Measurements from ENCODE around the gene SNX18. TPM values are rescaled to one million over a fixed set of nuclear protein-coding genes. Genes with fewer than 3 reads are reported as not detected.

SNX18 gene
- total and polyA plus RNA-seq, 7 donors: 3.9 to 13.0 (median 9.1) TPM

GRCh38 chr5:54524082-54524481, 6.5 kb downstream of the SNX18 start:
- peak in 3 of 4 donors; percentile 24 to 40 (median 36) for ATAC-seq
- intact Hi-C loops (cut with DNase I): no loop called here
- no peaks in the 10 kb centered on the region for H3K9me3 ChIP-seq
- 61 to 80% (median 71%) methylated on average over 8 of the region's 8 CpGs for WGBS, 3 donors
- no peaks in the 10 kb centered on the region for H3K36me3 ChIP-seq (ENCODE audit: insufficient read depth in 1 of 2, low read depth in 1 of 2)
- peak overlapping the region; percentile 73 for H3K27ac ChIP-seq
- no peak for DNase-seq
- TF ChIP-seq CTCF (IDR thresholded peaks at IDR 0.05): no peak
- peaks cover 81% of the 10 kb centered on the region for H3K4me1 ChIP-seq
- peak overlapping the region; percentile 30 for H3K4me3 ChIP-seq
- no peaks in the 10 kb centered on the region for H3K27me3 ChIP-seq (ENCODE audit: insufficient read depth in 3 of 3, low read length in 2 of 3)

- no peak for TF ChIP-seq CTCF (IDR thresholded peaks at IDR 0.05)
- Histone ChIP-seq H3K4me1 (peaks cover 81% of the 10 kb centered on the region), H3K9me3 (no peaks in the 10 kb centered on the region), H3K27ac (peak overlapping the region; percentile 73), H3K27me3 (ENCODE audit: insufficient read depth in 3 of 3, low read length in 2 of 3) (no peaks in the 10 kb centered on the region), H3K4me3 (peak overlapping the region; percentile 30), H3K36me3 (ENCODE audit: insufficient read depth in 1 of 2, low read depth in 1 of 2) (no peaks in the 10 kb centered on the region)
- intact Hi-C loops (cut with DNase I): no loop called here
- WGBS, 3 donors: 25 to 55% (median 31%) methylated on average over 8 of the region's 8 CpGs
- no peak for DNase-seq
- peak; percentile 33 to 64 (median 54) for ATAC-seq
These were observed 7.1 kb downstream of the SNX18 start for GRCh38 chr5:54524704-54525103.

- no peak for TF ChIP-seq CTCF (IDR thresholded peaks at IDR 0.05)
- no peaks in the 10 kb centered on the region for H3K27me3 ChIP-seq (ENCODE audit: insufficient read depth in 3 of 3, low read length in 2 of 3)
- H3K4me3 ChIP-seq: no peak overlapping the region
- no peaks in the 10 kb centered on the region for H3K36me3 ChIP-seq (ENCODE audit: insufficient read depth in 1 of 2, low read depth in 1 of 2)
- no peaks in the 10 kb centered on the region for H3K9me3 ChIP-seq
- H3K27ac ChIP-seq: no peak overlapping the region
- WGBS, 3 donors: 91 to 96% (median 92%) methylated on average over 4 of the region's 4 CpGs
- ATAC-seq: no peak
- peaks cover 81% of the 10 kb centered on the region for H3K4me1 ChIP-seq
- DNase-seq: no peak
- intact Hi-C loops (cut with DNase I): no loop called here
These were observed 7.7 kb downstream of the SNX18 start for GRCh38 chr5:54525261-54525660.

GRCh38 chr5:54525692-54526091, 8.1 kb downstream of the SNX18 start:
- Histone ChIP-seq H3K4me3 (no peak overlapping the region), H3K4me1 (peaks cover 81% of the 10 kb centered on the region), H3K36me3 (ENCODE audit: insufficient read depth in 1 of 2, low read depth in 1 of 2) (no peaks in the 10 kb centered on the region), H3K27ac (no peak overlapping the region), H3K9me3 (no peaks in the 10 kb centered on the region), H3K27me3 (ENCODE audit: insufficient read depth in 3 of 3, low read length in 2 of 3) (no peaks in the 10 kb centered on the region)
- no peak for TF ChIP-seq CTCF (IDR thresholded peaks at IDR 0.05)
- WGBS, 3 donors: 78 to 87% (median 85%) methylated on average over 6 of the region's 6 CpGs
- intact Hi-C loops (cut with DNase I): no loop called here
- ATAC-seq (no peak), DNase-seq (no peak)

GRCh38 chr5:54526604-54527288, 9.2 kb downstream of the SNX18 start:
- ATAC-seq (peak in 3 of 4 donors; percentile 39 to 48 (median 44)), DNase-seq (no peak)
- Histone ChIP-seq H3K36me3 (ENCODE audit: insufficient read depth in 1 of 2, low read depth in 1 of 2) (no peaks in the 10 kb centered on the region), H3K27ac (no peak overlapping the region), H3K4me3 (no peak overlapping the region), H3K9me3 (no peaks in the 10 kb centered on the region), H3K4me1 (peaks cover 81% of the 10 kb centered on the region), H3K27me3 (ENCODE audit: insufficient read depth in 3 of 3, low read length in 2 of 3) (no peaks in the 10 kb centered on the region)
- 44 to 67% (median 50%) methylated on average over 6 of the region's 6 CpGs for WGBS, 3 donors
- no peak for TF ChIP-seq CTCF (IDR thresholded peaks at IDR 0.05)
- intact Hi-C loops (cut with DNase I): no loop called here
